Suprapubic skin (tissue), 4 donors: ENCODE measurements around the gene ERCC6. TPM values are rescaled to one million over a fixed set of nuclear protein-coding genes. Genes with fewer than 3 reads are reported as not detected.

Experiments used
- DNase-seq, 2 donors: peaks; one replicate each; pipeline ENCODE4 v3.0.0-alpha.2; 2019; ENCODE audit warnings: low spot score in 2 of 2
- H3K27ac ChIP-seq: fragments of 200-600 bp; sonication (generic); one replicate; pipeline ENCODE4 v1.5.1; 2019
- H3K27me3 ChIP-seq: fragments of 200-600 bp; sonication (generic); one replicate; pipeline ENCODE4 v1.5.1; 2019
- H3K36me3 ChIP-seq: fragments of 200-600 bp; sonication (generic); one replicate; pipeline ENCODE4 v1.5.1; 2019
- H3K4me1 ChIP-seq: fragments of 200-600 bp; sonication (generic); one replicate; pipeline ENCODE4 v1.5.1; 2019
- H3K4me3 ChIP-seq: fragments of 200-600 bp; sonication (generic); one replicate; pipeline ENCODE4 v1.5.1; 2019; ENCODE audit warnings: mild to moderate bottlenecking
- H3K9me3 ChIP-seq: fragments of 200-600 bp; sonication (generic); one replicate; pipeline ENCODE4 v1.5.1; 2019
- EP300 ChIP-seq: sonication (generic); formaldehyde crosslinking; IDR thresholded peaks from one replicate; pipeline ENCODE4 v1.6.1; 2017; ENCODE audit warnings: antibody characterized with exemption
- POLR2A ChIP-seq, 2 donors: fragments of 450-650 bp; IDR thresholded peaks; one replicate each; pipeline ENCODE4 v1.6.1; 2017; ENCODE audit warnings: antibody characterized with exemption in 2 of 2, mild to moderate bottlenecking in 2 of 2, moderate library complexity in 2 of 2
- POLR2AphosphoS5 ChIP-seq, 3 donors: sonication (generic); formaldehyde crosslinking; IDR thresholded peaks; one replicate each; pipeline ENCODE4 v1.6.1; 2017; ENCODE audit warnings: antibody characterized with exemption in 3 of 3
- WGBS: methylation state at CpG from one replicate; pipeline ENCODE4 v1.1.5; 2018; 5-methylcytosine and 5-hydroxymethylcytosine counted together
- total RNA-seq, 4 donors: library from RNA; depleted of rRNA; stranded (reverse); fragments of >200 nt; gene quantifications; one replicate each; pipeline ENCODE4 v1.1.0, GENCODE V29; 2016
- TF ChIP-seq, protein P1 (sequence below), 2 donors: fragments of 200-600 bp in 1 of 2; fragments of 450-650 bp in 1 of 2; sonication (generic) in 1 of 2; IDR thresholded peaks; one replicate each; pipeline ENCODE4 v1.5.1; 2016 to 2019; ENCODE audit warnings: antibody characterized with exemption in 2 of 2, mild to moderate bottlenecking in 1 of 2, moderate library complexity in 1 of 2

ERCC6 gene
- total RNA-seq, 4 donors from 2014 or later = 20.5 to 37.1 (median 24.4) TPM

DNA sequence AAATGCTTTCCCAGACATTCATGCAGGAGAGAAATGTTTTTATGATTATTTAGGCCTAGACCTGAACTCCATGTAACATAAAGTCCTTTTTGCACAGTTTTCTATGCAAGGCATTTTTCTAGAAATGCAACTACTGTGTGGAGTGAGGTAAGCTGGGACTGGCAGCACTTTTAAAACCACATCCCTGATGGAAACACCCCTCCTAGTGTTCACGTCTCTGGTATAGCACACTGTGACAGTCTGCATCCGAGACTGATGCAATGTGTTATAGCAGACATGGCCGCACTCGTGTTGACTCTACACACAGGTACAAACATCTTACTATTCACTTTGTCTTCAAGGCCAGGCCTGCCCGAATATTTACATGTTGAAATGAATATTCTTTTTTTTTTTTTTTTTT is 19.3 kb upstream of the ERCC6 start:
- H3K4me1 ChIP-seq = no peaks in the 10 kb centered on the region
- peaks cover 7% of the 10 kb centered on the region for H3K27me3 ChIP-seq
- H3K36me3 ChIP-seq = no peaks in the 10 kb centered on the region
- H3K9me3 ChIP-seq = no peaks in the 10 kb centered on the region
- 66% methylated on average over 5 of the region's 5 CpGs for WGBS
- no peak overlapping the region for H3K27ac ChIP-seq
- no peak overlapping the region for H3K4me3 ChIP-seq
- TF ChIP-seq POLR2AphosphoS5 (IDR thresholded peaks at IDR 0.05) = no peak
- TF ChIP-seq, protein P1, sequence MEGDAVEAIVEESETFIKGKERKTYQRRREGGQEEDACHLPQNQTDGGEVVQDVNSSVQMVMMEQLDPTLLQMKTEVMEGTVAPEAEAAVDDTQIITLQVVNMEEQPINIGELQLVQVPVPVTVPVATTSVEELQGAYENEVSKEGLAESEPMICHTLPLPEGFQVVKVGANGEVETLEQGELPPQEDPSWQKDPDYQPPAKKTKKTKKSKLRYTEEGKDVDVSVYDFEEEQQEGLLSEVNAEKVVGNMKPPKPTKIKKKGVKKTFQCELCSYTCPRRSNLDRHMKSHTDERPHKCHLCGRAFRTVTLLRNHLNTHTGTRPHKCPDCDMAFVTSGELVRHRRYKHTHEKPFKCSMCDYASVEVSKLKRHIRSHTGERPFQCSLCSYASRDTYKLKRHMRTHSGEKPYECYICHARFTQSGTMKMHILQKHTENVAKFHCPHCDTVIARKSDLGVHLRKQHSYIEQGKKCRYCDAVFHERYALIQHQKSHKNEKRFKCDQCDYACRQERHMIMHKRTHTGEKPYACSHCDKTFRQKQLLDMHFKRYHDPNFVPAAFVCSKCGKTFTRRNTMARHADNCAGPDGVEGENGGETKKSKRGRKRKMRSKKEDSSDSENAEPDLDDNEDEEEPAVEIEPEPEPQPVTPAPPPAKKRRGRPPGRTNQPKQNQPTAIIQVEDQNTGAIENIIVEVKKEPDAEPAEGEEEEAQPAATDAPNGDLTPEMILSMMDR (IDR thresholded peaks at IDR 0.05) = no peak
- TF ChIP-seq POLR2A (IDR thresholded peaks at IDR 0.05) = no peak
- TF ChIP-seq EP300 = no peak
- DNase-seq = no peak

DNA sequence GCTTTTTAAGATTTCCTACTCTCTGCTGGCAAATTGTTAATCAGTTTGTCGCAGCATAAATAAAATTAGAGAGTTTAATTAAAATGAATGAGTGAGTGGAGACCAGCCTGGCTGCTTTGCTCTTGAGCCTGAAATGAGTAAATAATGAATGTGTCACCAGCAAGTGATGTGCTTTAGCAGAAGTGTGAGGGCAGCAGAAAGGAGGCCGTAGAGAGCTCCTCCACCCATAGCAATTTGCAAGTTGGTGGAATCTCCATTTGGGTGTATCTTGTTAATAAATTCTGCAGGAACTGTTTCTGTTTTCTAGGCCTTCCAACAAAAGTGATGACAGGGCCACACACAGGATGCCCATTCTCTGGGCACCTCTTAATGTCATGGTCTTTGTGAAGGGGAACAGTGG is 18.8 kb upstream of the ERCC6 start:
- Histone ChIP-seq H3K9me3 (no peaks in the 10 kb centered on the region), H3K27ac (no peak overlapping the region), H3K4me1 (no peaks in the 10 kb centered on the region), H3K36me3 (no peaks in the 10 kb centered on the region), H3K27me3 (peaks cover 7% of the 10 kb centered on the region), H3K4me3 (no peak overlapping the region)
- 90% methylated on average over 2 of the region's 2 CpGs for WGBS
- no peak for DNase-seq
- no peak for TF ChIP-seq EP300
- TF ChIP-seq POLR2A (IDR thresholded peaks at IDR 0.05) = no peak
- no peak for TF ChIP-seq POLR2AphosphoS5 (IDR thresholded peaks at IDR 0.05)
- TF ChIP-seq, protein P1 (IDR thresholded peaks at IDR 0.05) = no peak

DNA sequence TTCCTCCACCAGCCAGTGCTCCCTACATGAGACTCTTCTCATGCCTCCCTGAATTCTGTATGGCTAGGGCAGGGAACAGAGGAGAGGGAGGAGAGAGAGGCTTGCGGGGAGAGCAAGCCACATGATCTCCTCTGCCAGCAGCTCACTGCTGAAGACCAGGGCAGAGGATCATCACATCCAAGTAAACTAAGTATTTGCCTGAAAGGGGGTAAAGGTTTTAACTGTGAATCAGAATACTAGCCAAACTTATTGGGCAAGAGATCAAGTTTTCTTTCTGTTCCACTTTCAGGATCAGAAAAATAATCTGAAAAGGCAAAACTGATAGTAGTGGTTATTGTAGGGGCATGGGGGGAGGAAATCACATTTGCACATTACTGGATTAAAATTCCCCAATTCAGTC is 17.8 kb upstream of the ERCC6 start:
- TF ChIP-seq, protein P1 (IDR thresholded peaks at IDR 0.05) = no peak
- TF ChIP-seq POLR2AphosphoS5 (IDR thresholded peaks at IDR 0.05) = no peak
- no peak for TF ChIP-seq EP300
- TF ChIP-seq POLR2A (IDR thresholded peaks at IDR 0.05) = no peak
- no peaks in the 10 kb centered on the region for H3K36me3 ChIP-seq
- H3K27me3 ChIP-seq = peaks cover 2% of the 10 kb centered on the region
- H3K4me1 ChIP-seq = peaks cover 4% of the 10 kb centered on the region
- 100% methylated on average over 1 of the region's 1 CpG for WGBS
- no peak overlapping the region for H3K4me3 ChIP-seq
- H3K9me3 ChIP-seq = no peaks in the 10 kb centered on the region
- DNase-seq = no peak
- H3K27ac ChIP-seq = no peak overlapping the region

DNA sequence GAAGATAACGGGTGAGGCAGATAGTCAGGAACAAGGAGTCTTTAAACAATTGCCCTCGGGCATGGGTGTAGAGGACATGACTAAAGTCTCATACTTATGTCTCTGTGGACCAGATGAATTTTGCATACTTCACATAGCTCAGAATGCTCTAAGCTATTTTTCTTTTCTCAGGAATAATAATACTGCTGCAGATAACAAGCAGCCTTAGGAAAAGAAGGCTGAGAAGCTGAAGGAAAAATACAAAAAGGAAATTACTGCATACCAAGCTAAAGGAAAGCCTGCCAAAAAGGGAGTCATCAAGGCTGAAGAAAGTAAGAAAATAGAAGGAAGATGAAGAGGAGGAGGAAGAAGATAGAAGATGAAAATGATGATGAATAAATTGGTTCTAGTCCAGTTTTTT is 13.4 kb upstream of the ERCC6 start:
- WGBS = 39% methylated on average over 2 of the region's 2 CpGs
- H3K4me3 ChIP-seq = no peak overlapping the region
- H3K4me1 ChIP-seq = peaks cover 9% of the 10 kb centered on the region
- no peaks in the 10 kb centered on the region for H3K27me3 ChIP-seq
- no peaks in the 10 kb centered on the region for H3K36me3 ChIP-seq
- H3K9me3 ChIP-seq = no peaks in the 10 kb centered on the region
- no peak overlapping the region for H3K27ac ChIP-seq
- TF ChIP-seq EP300 = no peak
- no peak for TF ChIP-seq POLR2A (IDR thresholded peaks at IDR 0.05)
- TF ChIP-seq, protein P1 (IDR thresholded peaks at IDR 0.05) = no peak
- no peak for DNase-seq

DNA sequence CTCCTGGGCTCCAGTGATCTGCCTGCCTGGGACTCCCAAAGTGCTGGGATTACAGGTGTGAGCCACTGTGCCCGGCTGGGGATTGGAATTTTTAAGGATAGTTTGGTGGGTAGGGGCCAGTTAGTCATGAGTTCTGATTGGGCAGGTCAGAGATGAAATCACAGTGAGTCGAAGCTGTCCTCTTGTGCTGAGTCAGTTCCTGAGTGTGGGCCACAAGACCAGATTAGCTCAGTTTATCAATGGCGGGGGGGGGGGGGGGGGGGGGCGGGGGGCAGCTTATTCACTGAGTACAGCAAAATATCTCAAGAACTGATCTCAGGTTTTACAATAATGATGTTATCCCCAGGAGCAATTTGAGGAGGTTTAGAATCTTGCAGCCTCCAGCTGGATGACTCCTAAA is 11.6 kb upstream of the ERCC6 start:
- WGBS = 29% methylated on average over 4 of the region's 4 CpGs
- DNase-seq = no peak

More for the DNA sequence above, 11.6 kb upstream of the ERCC6 start:
- Histone ChIP-seq H3K27ac (no peak overlapping the region), H3K4me3 (no peak overlapping the region), H3K27me3 (no peaks in the 10 kb centered on the region), H3K9me3 (no peaks in the 10 kb centered on the region), H3K36me3 (no peaks in the 10 kb centered on the region), H3K4me1 (peaks cover 9% of the 10 kb centered on the region)
- TF ChIP-seq, protein P1 (IDR thresholded peaks at IDR 0.05) = no peak
- no peak for TF ChIP-seq POLR2A (IDR thresholded peaks at IDR 0.05)
- no peak for TF ChIP-seq POLR2AphosphoS5 (IDR thresholded peaks at IDR 0.05)
- no peak for TF ChIP-seq EP300
